Nucleus accumbens (tissue), 56 donors: ENCODE data around the gene ADAMTS14.
A peak's percentile ranks its signal among the peaks of the same experiment; 100 is the strongest.

Experiments used
- DNase-seq, 56 donors: peaks; one replicate each; lab custom pipeline; 2025; lab: John Stamatoyannopoulos, UW

The ADAMTS14 gene

DNA sequence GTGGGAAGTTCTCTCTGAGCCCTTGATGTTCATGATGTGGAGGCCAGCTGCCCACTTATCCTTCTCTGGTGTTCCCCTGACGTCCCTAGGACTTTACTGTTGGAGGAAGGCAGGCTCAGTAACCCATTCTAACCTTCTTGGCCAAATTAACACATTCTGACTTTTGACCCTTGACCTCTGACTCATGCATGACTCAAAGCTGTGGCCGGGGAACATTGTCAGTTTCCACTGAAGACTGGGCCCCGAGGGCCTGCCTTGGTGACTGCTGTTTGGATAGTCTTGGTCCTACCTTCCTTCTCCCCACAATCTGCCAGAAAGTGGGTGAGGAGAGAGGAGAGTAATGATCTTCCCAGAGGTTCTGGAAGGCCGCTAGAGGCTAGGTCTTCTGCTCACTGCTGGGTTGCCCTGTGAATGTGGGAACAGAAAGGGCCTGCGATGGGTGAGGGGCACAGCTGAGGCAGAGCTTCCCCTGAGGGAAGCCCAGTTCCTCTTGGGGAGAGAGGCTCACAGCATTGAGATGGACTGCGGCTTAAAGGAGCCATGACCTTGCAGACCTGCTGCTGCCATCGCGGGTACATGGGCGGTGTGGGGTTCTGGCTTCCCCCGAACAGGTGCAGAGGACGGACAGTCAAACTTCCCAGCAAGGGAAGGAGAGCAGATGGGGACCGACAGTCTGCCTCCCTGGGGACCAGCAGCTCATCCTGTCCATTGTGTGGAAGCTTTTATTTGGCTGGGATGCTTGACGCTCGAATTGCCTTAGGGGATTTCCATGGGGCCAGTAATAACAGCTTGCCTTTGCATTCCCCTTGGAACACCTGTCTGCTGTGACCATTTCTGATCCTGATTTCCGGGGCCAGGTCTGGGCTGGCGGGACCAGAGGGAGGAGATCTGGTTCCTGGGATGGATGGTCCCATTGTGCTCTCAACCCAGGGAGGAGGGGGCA is 43.8 kb downstream of the ADAMTS14 start:
- peak in 1 of 56 donors; percentile 13 for DNase-seq

GRCh38 chr10:70722820-70723424 is 50.6 kb downstream of the ADAMTS14 start:
- no peak for DNase-seq

GRCh38 chr10:70723771-70724170 is 51.5 kb downstream of the ADAMTS14 start:
- DNase-seq, result no peak

- DNase-seq, result peak in 50 of 56 donors; percentile 3 to 80 (median 50)
Observed at GRCh38 chr10:70726909-70727495, 54.7 kb downstream of the ADAMTS14 start.

- DNase-seq, result no peak
Observed at GRCh38 chr10:70728328-70728727, 56.0 kb downstream of the ADAMTS14 start.

DNA sequence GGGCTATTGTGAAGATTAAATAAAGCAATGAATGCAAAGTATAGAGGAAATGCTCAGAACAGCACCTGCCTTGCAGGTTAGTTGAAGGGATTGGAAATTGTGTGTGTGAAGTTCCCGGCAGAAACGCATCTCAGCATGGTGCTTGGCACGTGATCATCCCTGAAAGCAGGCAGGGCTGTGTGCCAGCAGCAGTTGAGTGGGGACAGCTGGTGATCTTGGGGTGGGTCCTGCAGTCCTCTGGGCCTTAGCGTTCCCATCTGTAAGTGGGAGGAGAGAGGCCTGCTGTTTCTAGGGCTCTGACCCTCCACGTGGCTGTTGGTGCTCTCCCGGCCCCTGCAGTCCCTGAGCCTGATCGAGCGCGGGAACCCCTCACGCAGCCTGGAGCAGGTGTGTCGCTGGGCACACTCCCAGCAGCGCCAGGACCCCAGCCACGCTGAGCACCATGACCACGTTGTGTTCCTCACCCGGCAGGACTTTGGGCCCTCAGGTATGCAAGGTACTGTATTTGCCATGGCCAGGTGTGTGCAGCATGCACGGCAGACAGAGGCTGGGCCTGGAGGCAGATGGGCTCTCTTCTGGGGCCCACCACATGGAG is 57.6 kb downstream of the ADAMTS14 start:
- DNase-seq, result peak in 10 of 56 donors; percentile 3 to 47 (median 10)

- DNase-seq, result no peak
Observed at GRCh38 chr10:70730955-70731354, 58.6 kb downstream of the ADAMTS14 start.

DNA sequence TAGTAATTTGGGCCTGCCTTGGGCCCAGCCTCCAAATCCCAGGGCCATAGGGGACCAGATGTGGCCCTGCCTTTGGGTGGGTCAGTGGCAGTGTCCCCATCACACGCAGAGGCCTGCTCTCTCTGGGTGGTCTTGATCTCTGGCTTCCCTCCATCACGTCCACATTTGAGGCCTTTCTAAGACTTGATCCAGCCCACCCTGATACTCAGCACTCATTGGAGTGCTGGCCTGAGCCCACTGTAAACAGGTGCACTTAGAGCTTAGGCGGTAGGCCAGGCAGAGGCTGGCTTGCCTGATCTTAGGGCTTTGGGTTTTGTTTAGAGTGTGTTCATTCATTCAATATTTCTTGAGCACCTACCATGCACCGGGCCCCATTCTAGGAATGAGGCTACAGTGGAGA is 60.3 kb downstream of the ADAMTS14 start:
- no peak for DNase-seq

- DNase-seq, result no peak
Observed at GRCh38 chr10:70733051-70733450, 60.7 kb downstream of the ADAMTS14 start.

DNA sequence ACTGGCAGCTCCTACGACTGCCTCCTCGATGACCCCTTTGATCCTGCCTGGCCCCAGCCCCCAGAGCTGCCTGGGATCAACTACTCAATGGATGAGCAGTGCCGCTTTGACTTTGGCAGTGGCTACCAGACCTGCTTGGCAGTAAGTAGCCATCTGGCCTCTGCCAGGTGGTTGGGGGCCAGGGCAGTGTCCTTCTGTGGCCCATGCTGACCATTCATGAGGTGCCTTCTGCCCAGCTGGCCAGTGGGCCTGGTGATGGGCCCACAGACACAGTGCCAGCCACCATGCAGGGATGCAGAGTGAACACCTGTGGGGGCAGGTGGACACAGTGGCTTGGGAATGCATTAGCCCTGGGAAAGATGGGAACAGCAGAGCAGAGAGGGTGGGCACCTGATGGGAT is 62.9 kb downstream of the ADAMTS14 start:
- no peak for DNase-seq

DNA sequence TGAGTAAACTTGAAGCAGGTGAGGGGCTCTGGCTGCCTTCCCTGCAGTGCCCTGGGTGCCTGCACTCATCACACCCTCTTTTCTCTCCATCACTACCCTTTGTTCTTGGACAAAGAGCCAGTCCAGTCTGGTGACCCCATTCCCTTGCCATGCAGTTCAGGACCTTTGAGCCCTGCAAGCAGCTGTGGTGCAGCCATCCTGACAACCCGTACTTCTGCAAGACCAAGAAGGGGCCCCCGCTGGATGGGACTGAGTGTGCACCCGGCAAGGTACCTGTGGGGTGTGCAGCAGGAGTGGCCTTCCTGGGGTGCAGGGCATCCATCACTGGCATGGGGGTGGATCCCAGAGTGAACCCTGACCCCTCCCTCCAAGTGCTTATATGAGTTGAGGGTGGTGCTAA is 64.2 kb downstream of the ADAMTS14 start:
- no peak for DNase-seq

DNA sequence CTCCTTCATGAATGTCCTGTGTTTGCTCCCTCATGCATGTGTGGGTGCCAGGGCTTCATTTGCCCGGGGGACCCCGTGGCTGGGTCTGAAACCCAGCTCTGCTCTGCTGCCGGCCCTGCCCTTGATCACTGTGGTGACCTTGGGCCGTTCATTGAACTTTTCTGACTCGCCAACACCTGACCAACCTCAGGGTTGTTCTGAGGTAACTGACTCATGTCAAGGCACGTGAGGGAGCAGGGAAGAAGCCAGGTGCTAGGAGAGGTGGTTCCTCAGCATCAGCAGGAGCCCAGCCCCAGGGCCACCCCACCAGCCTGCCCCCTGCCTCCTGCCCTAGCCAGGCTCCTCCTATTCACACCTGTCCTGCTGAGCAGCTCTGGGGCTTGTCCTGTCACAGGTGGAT is 64.9 kb downstream of the ADAMTS14 start:
- DNase-seq, result no peak

GRCh38 chr10:70738006-70738760 is 65.9 kb downstream of the ADAMTS14 start:
- no peak for DNase-seq

DNA sequence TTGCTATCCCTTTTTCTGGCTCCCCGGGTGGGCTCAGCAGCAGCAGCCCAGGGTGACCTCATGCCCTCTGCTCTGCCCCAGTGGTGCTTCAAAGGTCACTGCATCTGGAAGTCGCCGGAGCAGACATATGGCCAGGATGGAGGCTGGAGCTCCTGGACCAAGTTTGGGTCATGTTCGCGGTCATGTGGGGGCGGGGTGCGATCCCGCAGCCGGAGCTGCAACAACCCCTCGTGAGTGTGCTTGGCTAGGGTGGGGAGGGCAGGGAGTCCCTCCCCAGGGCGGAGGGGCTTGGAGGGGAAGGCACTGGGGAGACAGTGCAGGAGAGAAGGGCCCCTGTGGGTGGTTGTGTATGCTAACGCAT is 66.4 kb downstream of the ADAMTS14 start:
- DNase-seq, result no peak

DNA sequence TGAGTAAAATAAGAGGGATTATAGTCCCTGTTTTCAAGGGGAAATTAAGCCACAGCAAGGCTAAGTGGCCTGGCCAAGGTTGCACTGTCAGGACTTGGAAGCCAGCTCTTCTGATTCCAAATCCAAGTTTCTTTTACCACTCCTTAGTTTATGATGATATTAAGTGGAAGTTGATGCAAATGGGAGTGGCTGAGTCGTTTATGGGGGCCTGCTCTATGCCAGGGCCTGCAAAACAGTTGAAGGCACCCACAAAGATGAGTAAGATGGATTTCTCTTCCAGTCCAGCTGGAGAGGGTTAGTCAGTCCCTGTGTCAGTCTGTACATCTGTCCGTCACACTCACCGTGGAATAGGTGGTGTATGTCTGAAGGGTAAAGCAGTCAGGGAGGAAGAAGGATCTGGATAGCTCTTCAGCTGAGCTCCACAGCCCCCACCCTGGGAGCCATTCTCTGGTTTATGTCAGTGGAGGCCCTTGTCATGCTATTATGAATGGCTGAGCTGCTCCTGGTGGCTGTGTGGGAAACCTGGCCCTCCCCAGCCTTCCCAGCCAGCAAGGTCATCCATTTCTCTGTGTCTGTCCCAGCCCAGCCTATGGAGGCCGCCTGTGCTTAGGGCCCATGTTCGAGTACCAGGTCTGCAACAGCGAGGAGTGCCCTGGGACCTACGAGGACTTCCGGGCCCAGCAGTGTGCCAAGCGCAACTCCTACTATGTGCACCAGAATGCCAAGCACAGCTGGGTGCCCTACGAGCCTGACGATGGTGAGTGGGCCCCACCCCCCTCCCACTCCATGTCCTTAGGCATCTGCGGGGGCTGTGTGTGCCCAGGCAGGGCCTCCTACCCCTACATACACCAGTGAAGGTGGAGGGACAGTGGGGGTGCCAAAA is 68.3 kb downstream of the ADAMTS14 start:
- DNase-seq, result no peak

- DNase-seq, result peak in 3 of 56 donors; percentile 6 to 29 (median 7)
Observed at GRCh38 chr10:70742537-70743429, 70.5 kb downstream of the ADAMTS14 start.

- no peak for DNase-seq
Observed at GRCh38 chr10:70743430-70743788, 71.1 kb downstream of the ADAMTS14 start.

DNA sequence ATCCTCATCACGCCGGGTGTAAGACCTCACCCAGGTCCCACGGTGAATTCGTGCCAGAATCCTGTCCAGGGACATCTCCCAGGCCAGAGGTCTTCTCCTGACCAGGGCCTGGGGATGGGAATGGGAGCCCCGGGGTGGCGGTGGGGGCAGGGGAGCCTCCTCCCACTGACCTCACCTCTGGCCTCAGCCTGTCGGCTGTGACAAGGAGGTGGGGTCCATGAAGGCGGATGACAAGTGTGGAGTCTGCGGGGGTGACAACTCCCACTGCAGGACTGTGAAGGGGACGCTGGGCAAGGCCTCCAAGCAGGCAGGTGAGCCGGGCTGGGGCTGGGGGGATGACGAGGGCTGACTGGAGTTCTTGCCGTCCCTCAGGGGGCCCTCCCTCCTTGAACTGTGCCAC is 71.6 kb downstream of the ADAMTS14 start:
- no peak for DNase-seq
